Upper lobe of right lung (tissue), 1 donor: ENCODE results near the gene RIPK3. TPM values are rescaled to one million over a fixed set of nuclear protein-coding genes. Genes with fewer than 3 reads are reported as not detected.

Source experiments
- ATAC-seq: fragments of 200-7000 bp; cut with Tn5 transposase; one replicate; pipeline ENCODE4 v1.9.1; 2020; ENCODE audit warnings: mild to moderate bottlenecking, moderate library complexity
- DNase-seq: peaks from one replicate; pipeline ENCODE4 v3.0.0-alpha.2; 2020
- H3K27ac ChIP-seq: fragments of 200-600 bp; one replicate; pipeline ENCODE4 v1.8.0; 2022
- H3K27me3 ChIP-seq: fragments of 200-600 bp; one replicate; pipeline ENCODE4 v1.8.0; 2022; ENCODE audit warnings: mild to moderate bottlenecking
- H3K36me3 ChIP-seq: fragments of 200-600 bp; one replicate; pipeline ENCODE4 v1.8.0; 2022
- H3K4me1 ChIP-seq: fragments of 200-600 bp; one replicate; pipeline ENCODE4 v1.8.0; 2022
- H3K4me3 ChIP-seq: fragments of 200-600 bp; one replicate; pipeline ENCODE4 v1.8.0; 2022; ENCODE audit warnings: mild to moderate bottlenecking
- H3K9me3 ChIP-seq: fragments of 200-600 bp; one replicate; pipeline ENCODE4 v1.8.0; 2022
- intact Hi-C: fragments of 100-400 bp; cut with DNase I; formaldehyde crosslinking; loops from one replicate; pipeline ENCODE4 v1.11.0; 2022
- total RNA-seq: library from RNA; stranded (reverse); fragmentation: NEBNext Ultra II Directional; extraction: Animal tissue kit (Norgen Biotek cat#: 25700); gene quantifications from one replicate; pipeline ENCODE4 v1.2.1, GENCODE V29; 2021
- TF ChIP-seq, protein P1 (sequence below): fragments of 200-600 bp; IDR thresholded peaks from one replicate; pipeline ENCODE4 v1.8.0; 2022; ENCODE audit warnings: antibody characterized with exemption
- donor health status: DM: no; HTN: yes; CAD: no; lungs with severe emphysema.

RIPK3 gene
- total RNA-seq, 1 donor from 2014 or later, result 23.4 TPM

DNA sequence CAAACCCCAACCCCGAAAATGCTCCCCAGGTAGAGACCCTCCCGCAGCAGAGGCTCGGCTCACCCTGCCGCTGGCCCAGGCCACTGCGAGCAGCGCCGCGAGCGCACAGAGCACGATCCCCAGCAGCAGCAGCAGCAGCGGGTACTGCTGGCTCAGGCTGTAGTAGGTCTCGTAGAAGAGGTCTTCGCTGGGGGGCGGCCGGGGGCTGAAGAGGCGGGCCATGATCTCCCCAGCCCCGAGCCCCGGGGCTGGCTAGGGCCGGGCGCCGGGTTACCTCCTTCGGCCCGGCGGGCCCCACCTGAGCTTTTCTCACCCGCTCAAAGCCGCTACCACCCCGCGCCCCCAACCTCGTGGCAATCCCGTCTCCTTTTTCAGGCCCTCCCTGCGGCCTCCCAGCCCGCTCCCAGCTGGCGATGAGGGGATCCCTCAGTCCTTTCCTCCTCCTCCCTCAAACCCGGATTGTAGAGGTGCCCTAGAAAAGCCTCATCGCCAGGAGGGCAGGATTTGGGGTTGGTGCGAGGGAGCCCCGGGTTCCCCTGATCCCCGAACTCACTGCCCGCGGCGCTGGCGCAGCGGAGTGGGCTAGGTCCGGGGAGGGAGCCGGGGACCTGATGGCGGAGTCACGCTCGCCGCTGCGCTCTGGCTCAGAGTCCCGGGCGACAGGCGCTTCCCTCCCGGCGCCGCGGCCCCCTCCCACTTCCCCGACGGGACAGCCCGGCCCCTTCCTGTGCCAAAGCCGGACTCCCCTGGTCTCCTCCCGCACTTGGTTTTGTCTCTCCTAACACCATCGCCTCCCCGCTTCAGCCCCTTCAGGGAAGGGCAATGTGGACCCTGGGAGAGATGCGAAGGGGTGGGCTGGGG lies 5.1 kb downstream of the RIPK3 start, which contains the start of gene ADCY4:
Gene ADCY4, minus strand, starts transcription at position 641 of the 861 bp plus-strand sequence. Its CDS starts 419 bp downstream, at position 222.
- H3K9me3 ChIP-seq, result no peaks in the 10 kb centered on the region
- H3K27me3 ChIP-seq, result peaks cover 10% of the 10 kb centered on the region
- TF ChIP-seq, protein P1, sequence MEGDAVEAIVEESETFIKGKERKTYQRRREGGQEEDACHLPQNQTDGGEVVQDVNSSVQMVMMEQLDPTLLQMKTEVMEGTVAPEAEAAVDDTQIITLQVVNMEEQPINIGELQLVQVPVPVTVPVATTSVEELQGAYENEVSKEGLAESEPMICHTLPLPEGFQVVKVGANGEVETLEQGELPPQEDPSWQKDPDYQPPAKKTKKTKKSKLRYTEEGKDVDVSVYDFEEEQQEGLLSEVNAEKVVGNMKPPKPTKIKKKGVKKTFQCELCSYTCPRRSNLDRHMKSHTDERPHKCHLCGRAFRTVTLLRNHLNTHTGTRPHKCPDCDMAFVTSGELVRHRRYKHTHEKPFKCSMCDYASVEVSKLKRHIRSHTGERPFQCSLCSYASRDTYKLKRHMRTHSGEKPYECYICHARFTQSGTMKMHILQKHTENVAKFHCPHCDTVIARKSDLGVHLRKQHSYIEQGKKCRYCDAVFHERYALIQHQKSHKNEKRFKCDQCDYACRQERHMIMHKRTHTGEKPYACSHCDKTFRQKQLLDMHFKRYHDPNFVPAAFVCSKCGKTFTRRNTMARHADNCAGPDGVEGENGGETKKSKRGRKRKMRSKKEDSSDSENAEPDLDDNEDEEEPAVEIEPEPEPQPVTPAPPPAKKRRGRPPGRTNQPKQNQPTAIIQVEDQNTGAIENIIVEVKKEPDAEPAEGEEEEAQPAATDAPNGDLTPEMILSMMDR, result no peak
- DNase-seq, result no peak
- no peak for ATAC-seq
- peak within 1 kb of the TSS; percentile 79 for H3K27ac ChIP-seq
- H3K4me3 ChIP-seq, result peak within 1 kb of the TSS; percentile 51
- intact Hi-C loops, result loop anchor here (5.0 kb wide), 1 partner anchor 98 kb away; no protein-coding TSS in a partner anchor
- H3K4me1 ChIP-seq, result peaks cover 65% of the 10 kb centered on the region
- no peaks in the 10 kb centered on the region for H3K36me3 ChIP-seq

DNA sequence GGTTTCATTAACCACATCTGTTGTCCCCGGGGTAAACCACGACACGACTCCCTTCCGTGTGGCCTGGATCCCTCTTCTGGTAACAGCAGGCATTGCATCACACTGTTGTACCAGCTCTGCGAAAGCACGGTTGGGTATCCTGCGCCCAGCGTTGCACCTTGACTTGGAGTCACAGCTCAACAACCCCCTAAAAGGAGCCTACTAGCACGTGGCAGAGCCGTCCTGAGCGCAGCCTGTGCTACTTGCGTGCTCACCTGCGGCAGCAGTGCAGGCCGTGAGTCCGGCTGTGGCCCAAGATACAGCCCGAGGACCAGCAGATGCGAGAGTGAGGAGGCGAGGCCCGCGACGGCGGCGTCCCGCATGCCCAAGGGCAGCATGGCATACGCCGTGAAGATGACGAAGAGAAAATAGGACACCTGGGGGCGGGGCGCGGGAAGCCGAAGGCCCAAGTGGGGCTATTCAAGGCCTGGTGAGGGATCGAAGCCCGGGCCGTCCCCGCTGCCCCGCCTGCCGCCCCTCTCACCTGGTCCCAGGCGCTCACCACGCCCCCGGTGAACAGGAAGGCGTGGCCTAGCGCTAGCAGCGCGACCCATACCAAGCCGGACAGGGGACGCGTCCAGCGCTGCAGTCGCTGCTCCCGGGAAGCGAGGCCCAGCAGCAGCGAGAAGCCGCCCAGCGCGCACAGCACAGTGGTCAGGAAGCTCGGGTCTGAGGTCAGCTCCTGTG lies 7.4 kb downstream of the RIPK3 start:
- H3K27ac ChIP-seq, result no peak overlapping the region

DNA sequence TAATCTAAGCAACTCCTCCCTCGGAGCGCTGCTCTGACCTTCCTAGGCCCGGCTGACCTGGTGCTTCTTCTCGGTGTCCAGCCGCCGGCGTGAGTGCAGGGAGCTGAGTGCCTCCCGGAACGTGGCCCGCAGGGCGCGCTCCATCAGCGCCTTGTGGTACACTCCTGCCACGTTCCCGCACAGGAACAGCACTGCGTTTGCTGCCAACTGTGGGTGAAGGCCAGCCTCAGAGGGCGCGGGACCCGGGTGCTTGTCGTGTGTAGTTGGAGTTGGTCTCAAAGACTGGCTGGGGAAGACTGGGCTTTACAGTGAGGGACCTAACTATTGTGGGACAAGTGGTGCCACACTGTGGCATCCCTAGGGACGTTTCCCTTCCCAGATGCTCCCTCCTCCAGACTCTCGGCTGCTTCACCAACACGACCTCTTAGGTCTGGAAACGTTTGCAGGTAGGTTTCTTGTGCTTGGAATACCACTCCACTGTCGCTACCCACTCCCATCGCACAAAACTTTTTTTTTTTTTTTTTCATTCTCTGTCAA lies 8.0 kb downstream of the RIPK3 start:
- ATAC-seq (no peak), DNase-seq (no peak)
- TF ChIP-seq, protein P1, result no peak
- Histone ChIP-seq H3K4me3 (no peak overlapping the region), H3K36me3 (no peaks in the 10 kb centered on the region), H3K4me1 (peaks cover 72% of the 10 kb centered on the region), H3K27ac (no peak overlapping the region), H3K9me3 (no peaks in the 10 kb centered on the region), H3K27me3 (peaks cover 10% of the 10 kb centered on the region)
- intact Hi-C loops, result loop anchor here (5.0 kb wide), 1 partner anchor 101 kb away; no protein-coding TSS in a partner anchor

More for the DNA sequence above, 7.4 kb downstream of the RIPK3 start:
- Histone ChIP-seq H3K4me3 (peak overlapping the region; percentile 37), H3K4me1 (peaks cover 67% of the 10 kb centered on the region), H3K36me3 (no peaks in the 10 kb centered on the region), H3K27me3 (peaks cover 10% of the 10 kb centered on the region), H3K9me3 (no peaks in the 10 kb centered on the region)
- intact Hi-C loops, result loop anchor here (5.0 kb wide), 1 partner anchor 100 kb away; no protein-coding TSS in a partner anchor
- TF ChIP-seq, protein P1, result peak; percentile 75
- peak; percentile 82 for DNase-seq
- peak; percentile 73 for ATAC-seq

DNA sequence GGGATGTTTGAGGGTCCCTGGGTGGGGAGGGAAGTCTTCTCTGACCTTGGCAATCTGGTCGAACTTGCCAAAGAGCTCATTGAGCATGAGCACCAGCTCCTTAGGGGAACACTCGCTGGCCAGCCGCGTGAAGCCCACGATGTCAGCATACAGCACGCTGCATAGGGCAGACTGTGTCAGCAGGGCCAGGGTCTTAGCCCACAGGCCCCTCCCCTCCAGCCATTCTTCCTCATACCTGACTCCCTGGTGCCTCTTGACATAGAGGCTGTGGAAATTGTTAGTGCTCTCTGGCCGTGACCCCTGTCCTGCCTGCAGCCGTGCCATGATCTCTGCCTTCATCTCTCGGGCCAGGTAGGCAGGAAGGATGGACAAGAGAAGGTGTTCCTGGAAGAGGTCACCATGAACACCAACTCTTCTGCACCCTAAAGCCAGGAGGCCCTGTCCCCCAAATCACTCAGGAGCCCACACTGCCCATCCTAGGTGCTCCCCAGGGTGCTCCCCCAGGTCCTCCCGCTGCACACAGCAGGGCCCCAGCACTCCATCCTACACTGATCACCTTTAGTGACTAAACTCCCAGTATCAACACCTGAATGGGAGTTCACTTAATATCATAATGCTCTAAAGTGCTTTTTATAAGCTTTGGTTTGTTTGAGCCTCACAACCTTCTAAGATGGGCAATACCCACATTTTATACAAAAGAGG lies 8.7 kb downstream of the RIPK3 start:
- ATAC-seq, result no peak
- no peak overlapping the region for H3K4me3 ChIP-seq
- TF ChIP-seq, protein P1, result no peak
- no peak for DNase-seq
- intact Hi-C loops, result loop anchor here (5.0 kb wide), 1 partner anchor 101 kb away; no protein-coding TSS in a partner anchor
- H3K9me3 ChIP-seq, result no peaks in the 10 kb centered on the region
- no peaks in the 10 kb centered on the region for H3K36me3 ChIP-seq
- peaks cover 10% of the 10 kb centered on the region for H3K27me3 ChIP-seq
- H3K27ac ChIP-seq, result no peak overlapping the region
- H3K4me1 ChIP-seq, result peaks cover 70% of the 10 kb centered on the region

DNA sequence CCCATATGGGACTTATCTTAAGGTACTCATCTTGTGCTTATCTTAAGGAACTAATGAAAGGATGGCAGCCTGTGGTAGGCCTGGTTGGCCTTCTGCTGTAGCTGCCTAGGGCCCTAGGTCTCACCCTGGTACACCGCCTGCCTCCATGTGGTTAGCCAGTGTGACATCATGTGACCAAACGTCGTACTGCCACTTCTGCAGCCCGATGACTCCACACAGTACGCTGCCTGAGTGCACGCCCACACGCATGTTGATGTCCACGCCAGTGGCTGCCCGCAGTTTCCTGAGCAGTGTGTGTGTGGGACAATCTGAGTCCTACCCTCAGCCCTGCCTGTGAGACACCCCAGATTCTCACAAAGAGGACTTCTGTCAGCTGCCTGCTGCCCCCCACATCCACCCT lies 10.1 kb downstream of the RIPK3 start:
- Histone ChIP-seq H3K27me3 (peaks cover 7% of the 10 kb centered on the region), H3K27ac (peak overlapping the region; percentile 51), H3K4me3 (no peak overlapping the region), H3K9me3 (no peaks in the 10 kb centered on the region), H3K36me3 (no peaks in the 10 kb centered on the region), H3K4me1 (peaks cover 59% of the 10 kb centered on the region)
- DNase-seq, result peak; percentile 89
- ATAC-seq, result peak; percentile 70
- intact Hi-C loops, result loop anchor here (5.0 kb wide), 1 partner anchor 103 kb away; no protein-coding TSS in a partner anchor
- TF ChIP-seq, protein P1, result no peak
